ENCODE measurements around the gene CLDN18.

GRCh38 chr3:138060792-138061191 lies 50.8 kb downstream of the CLDN18 start:
- TF ChIP-seq CTCF (IDR thresholded peaks at IDR 0.05) (no peak), EZH2 (IDR thresholded peaks at IDR 0.05; ENCODE audit: borderline replicate concordance, insufficient read depth, low read depth, low read length, poor library complexity, severe bottlenecking) (no peak)

Data from B cell (primary cell).